Tibial nerve (tissue), 4 donors: ENCODE results near the gene NCAPH2. TPM values are rescaled to one million over a fixed set of nuclear protein-coding genes. Genes with fewer than 3 reads are reported as not detected.
A peak's percentile ranks its signal among the peaks of the same experiment; 100 is the strongest.

ENCODE experiments used
- DNase-seq, 2 donors: peaks; one replicate each; pipeline ENCODE4 v3.0.0-alpha.2; 2019; ENCODE audit warnings: low spot score in 2 of 2
- H3K27ac ChIP-seq, 4 donors: fragments of 200-600 bp; sonication (generic) in 3 of 4; one replicate each; pipeline ENCODE4 v1.5.1; 2017 to 2019; ENCODE audit warnings: mild to moderate bottlenecking in 1 of 4
- H3K27me3 ChIP-seq, 2 donors: fragments of 200-600 bp; sonication (generic) in 1 of 2; one replicate each; pipeline versions ENCODE4 v1.5.1 to v1.6.0; 2017 to 2019
- H3K36me3 ChIP-seq, 3 donors: fragments of 200-600 bp; sonication (generic); one replicate each; pipeline ENCODE4 v1.5.1; 2018 to 2019
- H3K4me1 ChIP-seq, 4 donors: fragments of 200-600 bp; sonication (generic) in 3 of 4; one replicate each; pipeline ENCODE4 v1.5.1; 2017 to 2019
- H3K4me3 ChIP-seq, 4 donors: fragments of 200-600 bp; sonication (generic) in 3 of 4; one replicate each; pipeline ENCODE4 v1.5.1; 2017 to 2019; ENCODE audit warnings: mild to moderate bottlenecking in 1 of 4, moderate library complexity in 1 of 4
- H3K9me3 ChIP-seq, 4 donors: fragments of 200-600 bp; sonication (generic) in 3 of 4; one replicate each; pipeline ENCODE4 v1.5.1; 2017 to 2019
- EP300 ChIP-seq, 2 donors: sonication (generic); formaldehyde crosslinking; IDR thresholded peaks; one replicate each; pipeline ENCODE4 v1.6.1; 2017; ENCODE audit warnings: antibody characterized with exemption in 2 of 2, mild to moderate bottlenecking in 1 of 2
- POLR2A ChIP-seq, 2 donors: fragments of 450-650 bp; IDR thresholded peaks; one replicate each; pipeline ENCODE4 v1.6.1; 2017; ENCODE audit warnings: antibody characterized with exemption in 2 of 2, mild to moderate bottlenecking in 2 of 2, moderate library complexity in 2 of 2
- WGBS, 2 donors: methylation state at CpG; one replicate each; pipeline ENCODE4 v1.1.5; 2018; 5-methylcytosine and 5-hydroxymethylcytosine counted together
- total RNA-seq, 4 donors: library from RNA; depleted of rRNA; stranded (reverse); fragments of >200 nt; gene quantifications; one replicate each; pipeline ENCODE4 v1.1.0, GENCODE V29; 2016
- TF ChIP-seq, protein P1 (sequence below), 5 experiments: fragments of 200-600 bp in 3 of 5; fragments of 450-650 bp in 2 of 5; sonication (generic) in 3 of 5; IDR thresholded peaks; one replicate each; pipeline ENCODE4 v1.5.1; 2016 to 2019; ENCODE audit warnings: antibody characterized with exemption in 5 of 5, mild to moderate bottlenecking in 3 of 5, moderate library complexity in 2 of 5

NCAPH2 gene
- total RNA-seq, 4 donors from 2014 or later, result 43.9 to 57.3 (median 45.0) TPM

DNA sequence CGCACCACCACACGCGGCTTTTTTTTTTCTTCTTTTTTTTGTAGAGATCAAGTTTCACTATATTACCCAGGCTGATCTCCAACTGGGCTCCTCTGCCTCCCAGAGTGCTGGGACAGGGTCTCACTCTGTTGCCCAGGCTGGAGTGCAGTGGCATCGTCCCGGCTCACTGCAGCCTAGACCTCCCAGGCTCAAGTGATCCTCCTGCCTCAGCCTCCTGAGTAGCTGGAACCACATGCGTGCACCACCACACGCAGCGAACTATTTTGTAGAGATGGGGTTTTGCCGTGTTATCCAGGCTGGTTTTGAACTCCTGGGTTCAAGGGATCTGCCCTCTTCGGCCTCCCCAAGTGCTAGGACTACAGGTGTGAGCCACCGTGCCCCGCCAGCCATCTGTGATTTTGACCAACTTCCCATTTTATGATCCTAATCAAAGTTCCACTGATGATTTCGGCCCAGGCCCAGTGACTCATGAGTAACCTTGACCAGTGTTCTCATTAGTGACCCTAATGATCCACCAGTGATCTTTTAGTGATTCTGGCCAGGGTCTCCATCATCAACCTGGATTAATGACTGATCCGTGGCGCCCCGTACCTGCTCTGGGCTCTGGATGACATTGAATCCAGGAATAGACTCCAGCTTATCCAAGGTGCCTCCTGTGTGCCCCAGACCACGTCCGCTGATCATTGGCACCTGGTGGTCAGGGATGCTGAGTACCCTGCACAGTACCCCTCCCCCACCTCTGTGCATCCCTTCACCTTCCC, 20.1 kb downstream of the NCAPH2 start:
- H3K27ac ChIP-seq, result peak overlapping the region in 1 of 4 donors; percentile 95
- peak overlapping the region in 1 of 4 donors; percentile 53 for H3K4me3 ChIP-seq
- peaks cover 0 to 85% (median 43%) of the 10 kb centered on the region in 4 donors for H3K4me1 ChIP-seq
- no peaks in the 10 kb centered on the region for H3K9me3 ChIP-seq
- no peak for DNase-seq
- peaks cover 3 to 36% of the 10 kb centered on the region in 2 donors for H3K27me3 ChIP-seq
- peaks cover 0 to 11% (median 7%) of the 10 kb centered on the region in 3 donors for H3K36me3 ChIP-seq
- TF ChIP-seq EP300 (IDR thresholded peaks at IDR 0.05), result no peak
- 89 to 92% methylated on average over 18 of the region's 18 CpGs for WGBS, 2 donors

- 45 to 62% methylated on average over 8 to 12 of the region's 15 CpGs for WGBS, 2 donors
- Histone ChIP-seq H3K9me3 (no peaks in the 10 kb centered on the region), H3K4me1 (peaks cover 0 to 82% (median 42%) of the 10 kb centered on the region in 4 donors), H3K27ac (peak overlapping the region; percentile 56 to 96 (median 90)), H3K27me3 (peaks cover 3 to 43% of the 10 kb centered on the region in 2 donors), H3K4me3 (peak overlapping the region in 3 of 4 donors; percentile 45 to 60 (median 53)), H3K36me3 (peaks cover 0 to 3% (median 0%) of the 10 kb centered on the region in 3 donors)
- TF ChIP-seq, protein P1, sequence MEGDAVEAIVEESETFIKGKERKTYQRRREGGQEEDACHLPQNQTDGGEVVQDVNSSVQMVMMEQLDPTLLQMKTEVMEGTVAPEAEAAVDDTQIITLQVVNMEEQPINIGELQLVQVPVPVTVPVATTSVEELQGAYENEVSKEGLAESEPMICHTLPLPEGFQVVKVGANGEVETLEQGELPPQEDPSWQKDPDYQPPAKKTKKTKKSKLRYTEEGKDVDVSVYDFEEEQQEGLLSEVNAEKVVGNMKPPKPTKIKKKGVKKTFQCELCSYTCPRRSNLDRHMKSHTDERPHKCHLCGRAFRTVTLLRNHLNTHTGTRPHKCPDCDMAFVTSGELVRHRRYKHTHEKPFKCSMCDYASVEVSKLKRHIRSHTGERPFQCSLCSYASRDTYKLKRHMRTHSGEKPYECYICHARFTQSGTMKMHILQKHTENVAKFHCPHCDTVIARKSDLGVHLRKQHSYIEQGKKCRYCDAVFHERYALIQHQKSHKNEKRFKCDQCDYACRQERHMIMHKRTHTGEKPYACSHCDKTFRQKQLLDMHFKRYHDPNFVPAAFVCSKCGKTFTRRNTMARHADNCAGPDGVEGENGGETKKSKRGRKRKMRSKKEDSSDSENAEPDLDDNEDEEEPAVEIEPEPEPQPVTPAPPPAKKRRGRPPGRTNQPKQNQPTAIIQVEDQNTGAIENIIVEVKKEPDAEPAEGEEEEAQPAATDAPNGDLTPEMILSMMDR (IDR thresholded peaks at IDR 0.05), result no peak
- TF ChIP-seq POLR2A (IDR thresholded peaks at IDR 0.05), result no peak
- TF ChIP-seq EP300 (IDR thresholded peaks at IDR 0.05), result no peak
- no peak for DNase-seq
Observed at GRCh38 chr22:50528682-50529415, 20.8 kb downstream of the NCAPH2 start.

DNA sequence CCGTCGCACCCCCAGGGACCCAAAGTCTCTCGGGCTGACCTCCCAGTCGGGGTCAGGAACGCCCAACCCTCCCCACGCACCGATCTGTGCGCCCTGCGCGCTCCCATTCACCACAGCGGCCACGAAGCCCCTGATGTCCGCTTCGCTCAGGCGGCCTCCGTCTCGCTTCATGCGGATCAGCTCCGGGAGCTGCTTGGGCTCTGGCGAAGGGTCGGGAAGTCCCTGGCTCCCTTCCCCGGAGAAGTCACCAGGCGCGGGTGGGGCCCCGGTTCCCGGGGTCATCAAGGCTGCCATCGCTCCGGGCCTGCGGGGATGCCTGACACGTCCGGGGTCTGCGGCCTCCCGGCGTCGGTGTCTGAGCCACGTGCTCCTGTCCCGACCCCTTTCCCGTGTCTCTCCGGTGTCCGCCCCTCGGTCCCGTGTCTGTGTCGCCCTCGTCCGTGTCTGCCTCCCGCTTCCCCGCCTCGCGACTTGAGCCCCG, 21.4 kb downstream of the NCAPH2 start:
- Histone ChIP-seq H3K4me3 (peak overlapping the region; percentile 31 to 60 (median 49)), H3K36me3 (no peaks in the 10 kb centered on the region), H3K4me1 (peaks cover 0 to 76% (median 36%) of the 10 kb centered on the region in 4 donors), H3K27me3 (peaks cover 3 to 50% of the 10 kb centered on the region in 2 donors), H3K27ac (peak overlapping the region; percentile 56 to 96 (median 90)), H3K9me3 (no peaks in the 10 kb centered on the region)
- WGBS, 2 donors, result 4 to 16% methylated on average over 18 to 31 of the region's 50 CpGs
- peak in 1 of 2 donors; percentile 23 for DNase-seq
- TF ChIP-seq EP300 (IDR thresholded peaks at IDR 0.05), result no peak
- TF ChIP-seq, protein P1 (IDR thresholded peaks at IDR 0.05), result no peak
- TF ChIP-seq POLR2A (IDR thresholded peaks at IDR 0.05), result no peak

GRCh38 chr22:50529897-50530579, 22.0 kb downstream of the NCAPH2 start, which contains the start of gene TYMP:
Gene TYMP, minus strand, starts transcription at chr22:50530012. Its CDS starts 303 bp downstream, at chr22:50529709.
- peaks cover 3 to 55% of the 10 kb centered on the region in 2 donors for H3K27me3 ChIP-seq
- H3K27ac ChIP-seq, result peak within 1 kb of the TSS; percentile 56 to 96 (median 90)
- 2 to 8% methylated on average over 5 to 57 of the region's 92 CpGs for WGBS, 2 donors
- TF ChIP-seq EP300 (IDR thresholded peaks at IDR 0.05) (peak in 1 of 2 donors; percentile 79), POLR2A (IDR thresholded peaks at IDR 0.05) (peak; percentile 31 to 69)
- TF ChIP-seq, protein P1 (IDR thresholded peaks at IDR 0.05), result peak in 1 of 5 experiments; percentile 9
- H3K9me3 ChIP-seq, result no peaks in the 10 kb centered on the region
- DNase-seq, result peak; percentile 55 to 72
- H3K4me1 ChIP-seq, result peaks cover 0 to 70% (median 33%) of the 10 kb centered on the region in 4 donors
- H3K4me3 ChIP-seq, result peak within 1 kb of the TSS; percentile 31 to 60 (median 52)
- H3K36me3 ChIP-seq, result no peaks in the 10 kb centered on the region

GRCh38 chr22:50530580-50530876, 22.5 kb downstream of the NCAPH2 start:
- peaks cover 3 to 59% of the 10 kb centered on the region in 2 donors for H3K27me3 ChIP-seq
- peak in 1 of 2 donors; percentile 47 for DNase-seq
- TF ChIP-seq POLR2A (IDR thresholded peaks at IDR 0.05), result no peak
- TF ChIP-seq EP300 (IDR thresholded peaks at IDR 0.05), result no peak
- TF ChIP-seq, protein P1 (IDR thresholded peaks at IDR 0.05), result no peak
- H3K27ac ChIP-seq, result peak overlapping the region; percentile 56 to 96 (median 90)
- H3K4me3 ChIP-seq, result peak overlapping the region; percentile 31 to 60 (median 52)
- H3K36me3 ChIP-seq, result no peaks in the 10 kb centered on the region
- H3K4me1 ChIP-seq, result peaks cover 0 to 69% (median 33%) of the 10 kb centered on the region in 4 donors
- no peaks in the 10 kb centered on the region for H3K9me3 ChIP-seq
- 0 to 4% methylated on average over 3 to 13 of the region's 21 CpGs for WGBS, 2 donors
